Measurements from ENCODE around the gene ZBTB42. TPM values are rescaled to one million over a fixed set of nuclear protein-coding genes. Genes with fewer than 3 reads are reported as not detected.

Gene ZBTB42
- total and polyA plus RNA-seq, 2 of the 13 experiments (the other 11 are each of a cell fraction or from before 2014, with no cell fraction given), result 2.8 to 4.2 TPM

GRCh38 chr14:104786091-104786586, 14.8 kb upstream of the ZBTB42 start:
- CTCF ChIA-PET (ENCODE audit: low intra/inter-chr PET ratio, low total read pairs), result no interaction called here
- Histone ChIP-seq H3K27me3 (ENCODE audit: control insufficient read depth in 1 of 2, insufficient read depth in 2 of 2, low read length in 2 of 2) (no peaks in the 10 kb centered on the region), H4K20me1 (ENCODE audit: insufficient read depth, low read length) (0 out of 2 replicates have a peak, but pooled peaks cover 5% of the 10 kb centered on the region), H3K27ac (ENCODE audit: extremely low read length, insufficient read depth, low read length) (no peak overlapping the region), H3K79me2 (ENCODE audit: insufficient read depth, low read length) (peaks cover 2% of the 10 kb centered on the region), H3K9ac (ENCODE audit: insufficient read depth, low read depth, low read length) (no peak overlapping the region), H3K4me1 (ENCODE audit: insufficient read depth, low read length) (peaks cover 12% of the 10 kb centered on the region), H3K4me2 (ENCODE audit: low read depth, low read length) (no peak overlapping the region), H3K4me3 (replicated peaks in 1 of 3; ENCODE audit: insufficient read depth in 1 of 3, low read depth in 2 of 3, low read length in 3 of 3) (no peak overlapping the region), H3K36me3 (replicated peaks in 1 of 2; ENCODE audit: control insufficient read depth in 1 of 2, insufficient read depth in 2 of 2, low read length in 2 of 2) (peaks cover 11 to 21% of the 10 kb centered on the region in 2 experiments; a peak in 3 of 5 replicates), H3K9me3 (ENCODE audit: low read length) (no peaks in the 10 kb centered on the region), H2AFZ (ENCODE audit: low read length) (no peak overlapping the region)
- no peak for DNase-seq (ENCODE audit: low spot score)
- intact Hi-C loops (cut with micrococcal nuclease; ENCODE audit: unreplicated experiment) (no loop called here), in situ Hi-C loops (cut with HindIII; ENCODE audit: extremely low pct_ligation_motif_present, low pct_unique_long_range_greater_than_20kb) (no loop called here)
- BruUV-seq (replicated peaks), result no TSS peak
- ATAC-seq, result no peak
- no peak for FAIRE-seq
- POLR2A ChIA-PET, result interaction anchor here (1.7 kb wide), 1 partner anchor 17 kb away, joined by 4 read pairs; no protein-coding TSS in a partner anchor
- 100% methylated on average over 6 of the region's 14 CpGs for WGBS (ENCODE audit: low lambda C conversion rate)
- TF ChIP-seq HNRNPL (IDR thresholded peaks at IDR 0.05; ENCODE audit: low read depth, low read length), result 0 out of 2 replicates have a peak, but pooled peaks have one; percentile 18
- TF ChIP-seq, protein P1, sequence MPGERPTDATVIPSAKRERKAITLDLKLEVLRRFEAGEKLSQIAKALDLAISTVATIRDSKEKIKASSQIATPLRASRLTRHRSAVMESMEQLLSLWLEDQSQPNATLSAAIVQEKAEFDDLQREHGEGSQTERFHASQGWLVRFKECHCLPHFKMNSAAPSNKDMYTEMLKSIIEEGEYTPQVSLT (CRISPR knock-in tag; IDR thresholded peaks at IDR 0.05; ENCODE audit: borderline replicate concordance, low read depth), result no peak

DNA sequence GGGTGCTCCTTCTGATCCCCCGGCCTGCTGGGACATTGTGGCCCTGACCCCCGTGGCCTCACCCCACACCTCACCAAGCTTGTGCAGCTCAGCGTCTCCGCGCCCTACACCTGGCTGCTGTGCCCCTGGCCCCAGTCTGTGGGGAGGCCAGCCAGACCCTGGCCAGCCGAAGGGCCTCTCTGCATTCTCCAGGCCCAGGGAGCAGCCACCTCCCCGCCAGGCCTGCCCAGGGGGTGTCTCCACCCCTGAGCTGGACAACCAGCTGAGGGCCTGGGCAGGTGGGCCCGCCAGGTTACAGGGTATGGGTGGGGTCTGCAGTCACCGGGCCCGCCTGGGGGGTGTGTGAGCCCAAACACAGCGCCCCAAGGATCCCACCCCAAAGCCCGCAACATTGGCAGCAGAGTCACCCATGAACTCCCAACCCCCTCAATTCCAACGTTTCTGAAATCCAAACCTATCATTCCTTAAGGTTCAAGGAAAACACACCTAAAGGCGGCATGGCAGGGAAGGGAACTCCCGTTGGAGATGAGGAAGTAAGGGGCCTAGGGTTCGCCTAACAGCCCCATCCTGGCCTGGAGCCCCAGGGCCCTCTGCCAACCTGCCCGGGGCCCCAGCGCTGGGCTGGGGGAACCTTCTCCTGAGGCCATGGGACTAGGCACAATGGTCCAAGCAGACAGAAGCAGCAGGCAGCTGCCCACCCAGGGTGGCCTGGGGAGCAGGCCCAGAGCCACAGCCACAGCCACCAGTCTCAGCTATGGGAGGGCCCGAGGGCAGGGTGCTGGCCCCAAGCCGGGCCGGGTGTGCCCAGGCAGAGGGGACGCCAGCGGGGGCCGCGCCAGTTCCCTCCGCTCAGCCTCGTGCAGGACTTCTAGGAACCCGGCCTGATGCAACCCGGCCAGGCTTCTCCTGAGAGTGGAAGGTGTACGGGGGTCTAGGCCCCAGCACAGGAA, 13.9 kb upstream of the ZBTB42 start:
- FAIRE-seq (no peak), DNase-seq (ENCODE audit: low spot score) (no peak), ATAC-seq (no peak)
- Histone ChIP-seq H4K20me1 (ENCODE audit: insufficient read depth, low read length) (0 out of 2 replicates have a peak, but pooled peaks cover 5% of the 10 kb centered on the region), H2AFZ (ENCODE audit: low read length) (no peak overlapping the region), H3K36me3 (replicated peaks in 1 of 2; ENCODE audit: control insufficient read depth in 1 of 2, insufficient read depth in 2 of 2, low read length in 2 of 2) (peaks cover 16 to 25% of the 10 kb centered on the region in 2 experiments; a peak in 3 of 5 replicates), H3K4me3 (replicated peaks in 1 of 3; ENCODE audit: insufficient read depth in 1 of 3, low read depth in 2 of 3, low read length in 3 of 3) (no peak overlapping the region), H3K4me2 (ENCODE audit: low read depth, low read length) (no peak overlapping the region), H3K79me2 (ENCODE audit: insufficient read depth, low read length) (peaks cover 2% of the 10 kb centered on the region), H3K27ac (ENCODE audit: extremely low read length, insufficient read depth, low read length) (no peak overlapping the region), H3K9me3 (ENCODE audit: low read length) (no peaks in the 10 kb centered on the region), H3K4me1 (ENCODE audit: insufficient read depth, low read length) (peaks cover 12% of the 10 kb centered on the region), H3K9ac (ENCODE audit: insufficient read depth, low read depth, low read length) (no peak overlapping the region), H3K27me3 (ENCODE audit: control insufficient read depth in 1 of 2, insufficient read depth in 2 of 2, low read length in 2 of 2) (no peaks in the 10 kb centered on the region)
- CTCF ChIA-PET (ENCODE audit: low intra/inter-chr PET ratio, low total read pairs), result no interaction called here
- POLR2A ChIA-PET, result interaction anchor here (1.7 kb wide), 1 partner anchor 18 kb away, joined by 4 read pairs; no protein-coding TSS in a partner anchor
- 96% methylated on average over 13 of the region's 30 CpGs for WGBS (ENCODE audit: low lambda C conversion rate)
- BruUV-seq (replicated peaks), result no TSS peak
- in situ Hi-C loops (cut with HindIII; ENCODE audit: extremely low pct_ligation_motif_present, low pct_unique_long_range_greater_than_20kb), result no loop called here
- TF ChIP-seq ZNF264 (CRISPR knock-in tag; IDR thresholded peaks at IDR 0.05), result no peak
- peak; percentile 12 for TF ChIP-seq AGO2 (optimal IDR thresholded peaks at IDR 0.05; ENCODE audit: low read depth, low read length)
- intact Hi-C loops (cut with micrococcal nuclease; ENCODE audit: unreplicated experiment), result no loop called here

Data from HepG2 (cell line).